NCI-H1092 treated with DMSO at 0.1 percent for 48 hours (cell line): Measurements from ENCODE around the gene AEBP2.
"Not testable (repeated sequence)": the region's sequence is repeated elsewhere in the genome, so short reads cannot be mapped to it uniquely, and the experiment has no call there.

Source experiments
- DNase-seq: peaks from one replicate; lab custom pipeline; 2025; lab: John Stamatoyannopoulos, UW

The AEBP2 gene

GRCh38 chr12:19507823-19508222 is 68.5 kb downstream of the AEBP2 start:
- no peak for DNase-seq

- DNase-seq: no peak
Measured at GRCh38 chr12:19510461-19510860, 71.2 kb downstream of the AEBP2 start.

GRCh38 chr12:19515179-19515578 is 75.9 kb downstream of the AEBP2 start:
- DNase-seq: no peak

- no peak for DNase-seq
Measured at GRCh38 chr12:19517583-19517982, 78.3 kb downstream of the AEBP2 start.

GRCh38 chr12:19518209-19518608 is 78.9 kb downstream of the AEBP2 start:
- no peak for DNase-seq

- no peak for DNase-seq
Measured at GRCh38 chr12:19520646-19521415, 81.5 kb downstream of the AEBP2 start.

GRCh38 chr12:19525274-19525673 is 86.0 kb downstream of the AEBP2 start:
- DNase-seq: no peak

GRCh38 chr12:19527866-19528265 is 88.6 kb downstream of the AEBP2 start:
- no peak for DNase-seq

GRCh38 chr12:19528750-19529149 is 89.5 kb downstream of the AEBP2 start:
- DNase-seq: no peak

- no peak for DNase-seq
Measured at GRCh38 chr12:19529951-19530636, 90.8 kb downstream of the AEBP2 start.

- no peak for DNase-seq
Measured at GRCh38 chr12:19530637-19531023, 91.3 kb downstream of the AEBP2 start.

GRCh38 chr12:19533567-19533966 is 94.3 kb downstream of the AEBP2 start:
- no peak for DNase-seq

GRCh38 chr12:19539071-19539470 is 99.8 kb downstream of the AEBP2 start:
- DNase-seq: no peak

GRCh38 chr12:19539836-19540235 is 100.5 kb downstream of the AEBP2 start:
- no peak for DNase-seq

- no peak for DNase-seq
Measured at GRCh38 chr12:19542606-19543005, 103.3 kb downstream of the AEBP2 start.

GRCh38 chr12:19544353-19544752 is 105.1 kb downstream of the AEBP2 start:
- no peak for DNase-seq

GRCh38 chr12:19545301-19545700 is 106.0 kb downstream of the AEBP2 start:
- DNase-seq: no peak

- peak; percentile 28 for DNase-seq
Measured at GRCh38 chr12:19546027-19546426, 106.7 kb downstream of the AEBP2 start.

GRCh38 chr12:19546611-19547162 is 107.4 kb downstream of the AEBP2 start:
- DNase-seq: peak; percentile 25

- DNase-seq: no peak
Measured at GRCh38 chr12:19547271-19547671, 108.0 kb downstream of the AEBP2 start.

GRCh38 chr12:19548834-19549233 is 109.5 kb downstream of the AEBP2 start:
- DNase-seq: no peak

- DNase-seq: no peak
Measured at GRCh38 chr12:19550626-19551025, 111.3 kb downstream of the AEBP2 start.

GRCh38 chr12:19552441-19553097 is 113.3 kb downstream of the AEBP2 start:
- DNase-seq: not testable (repeated sequence)
